ENCODE measurements around the gene BRCA1.

DNA sequence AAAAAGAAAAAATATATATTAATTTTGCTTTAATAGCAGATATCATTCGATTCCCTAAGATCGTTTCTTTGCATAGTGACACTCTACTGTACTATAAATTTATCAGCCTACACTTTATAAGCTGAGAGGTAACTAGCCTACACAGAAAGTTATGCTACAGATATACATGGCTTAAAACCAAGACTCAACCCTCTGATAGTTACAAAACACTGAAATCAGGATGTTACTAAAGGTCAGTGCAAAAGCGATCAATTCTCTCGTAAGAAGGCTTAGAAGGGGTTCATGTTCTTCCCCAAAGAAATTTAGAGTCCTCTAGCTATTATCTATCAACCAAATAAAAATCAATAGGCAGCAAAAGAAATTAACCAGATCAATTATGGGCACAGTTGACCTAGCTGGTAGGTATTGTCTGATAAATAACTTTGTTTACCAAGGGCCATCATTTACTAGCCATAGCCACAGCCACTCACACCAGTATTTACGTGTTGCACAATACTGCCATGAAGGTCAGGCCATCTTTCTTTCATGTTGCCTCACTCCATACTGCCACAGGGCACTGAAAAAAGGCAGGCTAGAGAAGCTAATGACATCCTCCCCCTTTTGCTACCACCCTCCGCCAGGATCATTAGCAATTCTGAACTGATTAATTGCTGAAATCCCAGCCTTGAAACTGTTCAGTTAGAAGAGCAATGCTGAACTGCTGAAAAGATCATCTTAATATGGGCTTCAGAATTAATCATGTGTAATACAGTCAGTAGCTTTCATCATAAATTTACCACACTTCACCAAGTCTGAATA lies 56.4 kb downstream of the BRCA1 start:
- TF ChIP-seq EZH2 (optimal IDR thresholded peaks at IDR 0.05; ENCODE audit: low read depth, low read length) (no peak), EZH2phosphoT487 (IDR thresholded peaks at IDR 0.05; ENCODE audit: low read length) (no peak)
- TF ChIP-seq, protein P1, sequence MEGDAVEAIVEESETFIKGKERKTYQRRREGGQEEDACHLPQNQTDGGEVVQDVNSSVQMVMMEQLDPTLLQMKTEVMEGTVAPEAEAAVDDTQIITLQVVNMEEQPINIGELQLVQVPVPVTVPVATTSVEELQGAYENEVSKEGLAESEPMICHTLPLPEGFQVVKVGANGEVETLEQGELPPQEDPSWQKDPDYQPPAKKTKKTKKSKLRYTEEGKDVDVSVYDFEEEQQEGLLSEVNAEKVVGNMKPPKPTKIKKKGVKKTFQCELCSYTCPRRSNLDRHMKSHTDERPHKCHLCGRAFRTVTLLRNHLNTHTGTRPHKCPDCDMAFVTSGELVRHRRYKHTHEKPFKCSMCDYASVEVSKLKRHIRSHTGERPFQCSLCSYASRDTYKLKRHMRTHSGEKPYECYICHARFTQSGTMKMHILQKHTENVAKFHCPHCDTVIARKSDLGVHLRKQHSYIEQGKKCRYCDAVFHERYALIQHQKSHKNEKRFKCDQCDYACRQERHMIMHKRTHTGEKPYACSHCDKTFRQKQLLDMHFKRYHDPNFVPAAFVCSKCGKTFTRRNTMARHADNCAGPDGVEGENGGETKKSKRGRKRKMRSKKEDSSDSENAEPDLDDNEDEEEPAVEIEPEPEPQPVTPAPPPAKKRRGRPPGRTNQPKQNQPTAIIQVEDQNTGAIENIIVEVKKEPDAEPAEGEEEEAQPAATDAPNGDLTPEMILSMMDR (IDR thresholded peaks at IDR 0.05; ENCODE audit: low read length), result no peak
